Activated CD4-positive, alpha-beta T cell treated with anti-CD3 and anti-CD28 coated beads for 4 hours (primary cell): ENCODE results near the gene KLK2.

Experiments
- DNase-seq, 2 donors: peaks; one replicate each; pipeline ENCODE4 v3.0.0-alpha.2; 2020

The KLK2 gene

DNA sequence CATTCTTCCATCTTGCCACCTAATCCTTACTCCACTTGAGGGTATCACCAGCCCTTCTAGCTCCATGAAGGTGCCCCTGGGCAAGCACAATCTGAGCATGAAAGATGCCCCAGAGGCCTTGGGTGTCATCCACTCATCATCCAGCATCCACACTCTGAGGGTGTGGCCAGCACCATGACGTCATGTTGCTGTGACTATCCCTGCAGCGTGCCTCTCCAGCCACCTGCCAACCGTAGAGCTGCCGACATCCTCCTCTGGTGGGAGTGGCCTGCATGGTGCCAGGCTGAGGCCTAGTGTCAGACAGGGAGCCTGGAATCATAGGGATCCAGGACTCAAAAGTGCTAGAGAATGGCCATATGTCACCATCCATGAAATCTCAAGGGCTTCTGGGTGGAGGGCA lies 21.6 kb upstream of the KLK2 start:
- DNase-seq = no peak

DNA sequence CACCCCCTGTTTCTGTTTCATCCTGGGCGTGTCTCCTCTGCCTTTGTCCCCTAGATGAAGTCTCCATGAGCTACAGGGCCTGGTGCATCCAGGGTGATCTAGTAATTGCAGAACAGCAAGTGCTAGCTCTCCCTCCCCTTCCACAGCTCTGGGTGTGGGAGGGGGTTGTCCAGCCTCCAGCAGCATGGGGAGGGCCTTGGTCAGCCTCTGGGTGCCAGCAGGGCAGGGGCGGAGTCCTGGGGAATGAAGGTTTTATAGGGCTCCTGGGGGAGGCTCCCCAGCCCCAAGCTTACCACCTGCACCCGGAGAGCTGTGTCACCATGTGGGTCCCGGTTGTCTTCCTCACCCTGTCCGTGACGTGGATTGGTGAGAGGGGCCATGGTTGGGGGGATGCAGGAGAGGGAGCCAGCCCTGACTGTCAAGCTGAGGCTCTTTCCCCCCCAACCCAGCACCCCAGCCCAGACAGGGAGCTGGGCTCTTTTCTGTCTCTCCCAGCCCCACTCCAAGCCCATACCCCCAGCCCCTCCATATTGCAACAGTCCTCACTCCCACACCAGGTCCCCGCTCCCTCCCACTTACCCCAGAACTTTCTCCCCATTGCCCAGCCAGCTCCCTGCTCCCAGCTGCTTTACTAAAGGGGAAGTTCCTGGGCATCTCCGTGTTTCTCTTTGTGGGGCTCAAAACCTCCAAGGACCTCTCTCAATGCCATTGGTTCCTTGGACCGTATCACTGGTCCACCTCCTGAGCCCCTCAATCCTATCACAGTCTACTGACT lies 18.4 kb upstream of the KLK2 start, which contains the start of gene KLK3:
Gene KLK3, plus strand, starts transcription at position 280 of the 775 bp plus-strand sequence. Its CDS starts 41 bp downstream, at position 321.
- no peak for DNase-seq

DNA sequence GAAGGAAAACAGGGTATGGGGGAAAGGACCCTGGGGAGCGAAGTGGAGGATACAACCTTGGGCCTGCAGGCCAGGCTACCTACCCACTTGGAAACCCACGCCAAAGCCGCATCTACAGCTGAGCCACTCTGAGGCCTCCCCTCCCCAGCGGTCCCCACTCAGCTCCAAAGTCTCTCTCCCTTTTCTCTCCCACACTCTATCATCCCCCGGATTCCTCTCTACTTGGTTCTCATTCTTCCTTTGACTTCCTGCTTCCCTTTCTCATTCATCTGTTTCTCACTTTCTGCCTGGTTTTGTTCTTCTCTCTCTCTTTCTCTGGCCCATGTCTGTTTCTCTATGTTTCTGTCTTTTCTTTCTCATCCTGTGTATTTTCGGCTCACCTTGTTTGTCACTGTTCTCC lies 15.9 kb upstream of the KLK2 start:
- DNase-seq = no peak

- DNase-seq = no peak
Observed at GRCh38 chr19:50858886-50859285, 14.4 kb upstream of the KLK2 start.

GRCh38 chr19:50859849-50860248 lies 13.4 kb upstream of the KLK2 start:
- no peak for DNase-seq

DNA sequence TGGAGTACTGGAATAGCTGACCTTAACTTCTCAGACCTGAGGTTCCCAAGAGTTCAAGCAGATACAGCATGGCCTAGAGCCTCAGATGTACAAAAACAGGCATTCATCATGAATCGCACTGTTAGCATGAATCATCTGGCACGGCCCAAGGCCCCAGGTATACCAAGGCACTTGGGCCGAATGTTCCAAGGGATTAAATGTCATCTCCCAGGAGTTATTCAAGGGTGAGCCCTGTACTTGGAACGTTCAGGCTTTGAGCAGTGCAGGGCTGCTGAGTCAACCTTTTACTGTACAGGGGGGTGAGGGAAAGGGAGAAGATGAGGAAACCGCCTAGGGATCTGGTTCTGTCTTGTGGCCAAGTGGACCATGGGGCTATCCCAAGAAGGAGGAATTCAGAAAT lies 12.2 kb upstream of the KLK2 start:
- no peak for DNase-seq

DNA sequence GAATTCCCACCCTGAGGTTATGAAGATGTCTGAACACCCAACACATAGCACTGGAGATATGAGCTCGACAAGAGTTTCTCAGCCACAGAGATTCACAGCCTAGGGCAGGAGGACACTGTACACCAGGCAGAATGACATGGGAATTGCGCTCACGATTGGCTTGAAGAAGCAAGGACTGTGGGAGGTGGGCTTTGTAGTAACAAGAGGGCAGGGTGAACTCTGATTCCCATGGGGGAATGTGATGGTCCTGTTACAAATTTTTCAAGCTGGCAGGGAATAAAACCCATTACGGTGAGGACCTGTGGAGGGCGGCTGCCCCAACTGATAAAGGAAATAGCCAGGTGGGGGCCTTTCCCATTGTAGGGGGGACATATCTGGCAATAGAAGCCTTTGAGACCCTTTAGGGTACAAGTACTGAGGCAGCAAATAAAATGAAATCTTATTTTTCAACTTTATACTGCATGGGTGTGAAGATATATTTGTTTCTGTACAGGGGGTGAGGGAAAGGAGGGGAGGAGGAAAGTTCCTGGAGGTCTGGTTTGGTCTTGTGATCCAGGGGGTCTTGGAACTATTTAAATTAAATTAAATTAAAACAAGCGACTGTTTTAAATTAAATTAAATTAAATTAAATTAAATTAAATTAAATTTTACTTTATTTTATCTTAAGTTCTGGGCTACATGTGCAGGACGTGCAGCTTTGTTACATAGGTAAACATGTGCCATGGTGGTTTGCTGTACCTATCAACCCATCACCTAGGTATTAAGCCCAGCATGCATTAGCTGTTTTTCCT lies 11.5 kb upstream of the KLK2 start:
- no peak for DNase-seq

DNA sequence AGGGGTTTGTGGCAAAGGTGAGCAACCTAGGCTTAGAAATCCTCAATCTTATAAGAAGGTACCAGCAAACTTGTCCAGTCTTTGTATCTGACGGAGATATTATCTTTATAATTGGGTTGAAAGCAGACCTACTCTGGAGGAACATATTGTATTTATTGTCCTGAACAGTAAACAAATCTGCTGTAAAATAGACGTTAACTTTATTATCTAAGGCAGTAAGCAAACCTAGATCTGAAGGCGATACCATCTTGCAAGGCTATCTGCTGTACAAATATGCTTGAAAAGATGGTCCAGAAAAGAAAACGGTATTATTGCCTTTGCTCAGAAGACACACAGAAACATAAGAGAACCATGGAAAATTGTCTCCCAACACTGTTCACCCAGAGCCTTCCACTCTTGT lies 3.8 kb upstream of the KLK2 start:
- no peak for DNase-seq

DNA sequence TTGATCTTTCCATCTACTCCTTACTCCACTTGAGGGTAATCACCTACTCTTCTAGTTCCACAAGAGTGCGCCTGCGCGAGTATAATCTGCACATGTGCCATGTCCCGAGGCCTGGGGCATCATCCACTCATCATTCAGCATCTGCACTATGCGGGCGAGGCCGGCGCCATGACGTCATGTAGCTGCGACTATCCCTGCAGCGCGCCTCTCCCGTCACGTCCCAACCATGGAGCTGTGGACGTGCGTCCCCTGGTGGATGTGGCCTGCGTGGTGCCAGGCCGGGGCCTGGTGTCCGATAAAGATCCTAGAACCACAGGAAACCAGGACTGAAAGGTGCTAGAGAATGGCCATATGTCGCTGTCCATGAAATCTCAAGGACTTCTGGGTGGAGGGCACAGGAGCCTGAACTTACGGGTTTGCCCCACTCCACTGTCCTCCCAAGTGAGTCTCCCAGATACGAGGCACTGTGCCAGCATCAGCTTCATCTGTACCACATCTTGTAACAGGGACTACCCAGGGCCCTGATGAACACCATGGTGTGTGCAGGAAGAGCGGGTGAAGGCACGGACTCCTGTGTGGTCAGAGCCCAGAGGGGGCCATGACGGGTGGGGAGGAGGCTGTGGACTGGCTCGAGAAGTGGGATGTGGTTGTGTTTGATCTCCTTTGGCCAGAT lies 2.7 kb upstream of the KLK2 start:
- no peak for DNase-seq

DNA sequence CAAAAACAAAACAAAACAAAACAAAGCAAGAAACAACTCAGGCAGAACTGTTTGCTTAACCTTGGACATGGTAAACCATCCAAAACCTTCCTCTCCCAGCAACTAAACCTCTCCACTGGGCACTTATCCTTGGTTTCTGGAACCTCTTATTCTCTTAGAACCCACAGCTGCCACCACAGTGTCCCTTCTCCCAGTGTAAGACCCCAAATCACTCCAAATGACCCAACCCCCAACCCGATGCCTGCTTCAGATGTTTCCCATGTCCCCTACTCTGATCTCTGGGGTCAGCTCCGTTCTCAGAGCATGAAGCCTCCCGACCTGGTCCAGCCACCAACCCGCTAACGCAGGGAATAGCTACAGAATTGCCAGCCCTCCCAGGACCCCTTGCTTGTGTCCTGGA lies 972 bp downstream of the KLK2 start:
- no peak for DNase-seq

DNA sequence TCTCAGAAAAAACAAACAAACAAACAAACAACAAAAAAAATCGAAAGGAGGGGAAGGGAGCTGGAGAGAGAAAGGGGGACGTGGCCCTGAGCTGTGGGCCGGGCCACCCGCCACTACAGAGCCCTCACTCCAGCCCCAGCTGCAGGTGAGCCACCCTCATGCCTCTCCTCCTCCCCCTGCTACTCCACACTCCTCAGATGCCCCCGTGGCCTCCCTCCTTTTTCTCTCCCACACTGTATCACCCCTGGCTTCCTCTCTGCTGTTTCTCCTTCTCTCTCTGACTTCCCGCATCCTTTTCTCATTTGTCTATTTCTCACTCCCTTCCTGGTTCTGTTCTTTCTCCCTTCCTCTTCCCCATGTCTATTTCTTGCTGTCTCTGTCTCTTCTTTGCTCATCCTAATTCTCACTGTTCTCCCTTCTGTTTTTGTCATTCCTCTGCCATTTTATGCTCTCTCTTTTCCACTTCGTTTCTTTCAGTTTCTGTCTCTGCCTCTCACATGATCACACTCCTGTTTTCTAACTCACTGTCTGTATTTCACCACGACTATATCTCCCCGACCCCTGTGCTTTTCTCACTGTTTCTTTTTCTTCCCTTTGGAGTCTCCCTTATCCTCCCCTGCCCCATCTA lies 2.7 kb downstream of the KLK2 start:
- no peak for DNase-seq

GRCh38 chr19:50876456-50876855 lies 3.2 kb downstream of the KLK2 start:
- no peak for DNase-seq

DNA sequence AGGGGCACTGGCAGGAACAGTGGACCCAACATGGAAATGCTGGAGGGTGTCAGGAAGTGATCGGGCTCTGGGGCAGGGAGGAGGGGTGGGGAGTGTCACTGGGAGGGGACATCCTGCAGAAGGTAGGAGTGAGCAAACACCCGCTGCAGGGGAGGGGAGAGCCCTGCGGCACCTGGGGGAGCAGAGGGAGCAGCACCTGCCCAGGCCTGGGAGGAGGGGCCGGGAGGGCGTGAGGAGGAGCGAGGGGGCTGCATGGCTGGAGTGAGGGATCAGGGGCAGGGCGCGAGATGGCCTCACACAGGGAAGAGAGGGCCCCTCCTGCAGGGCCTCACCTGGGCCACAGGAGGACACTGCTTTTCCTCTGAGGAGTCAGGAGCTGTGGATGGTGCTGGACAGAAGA lies 4.1 kb downstream of the KLK2 start:
- DNase-seq = no peak

DNA sequence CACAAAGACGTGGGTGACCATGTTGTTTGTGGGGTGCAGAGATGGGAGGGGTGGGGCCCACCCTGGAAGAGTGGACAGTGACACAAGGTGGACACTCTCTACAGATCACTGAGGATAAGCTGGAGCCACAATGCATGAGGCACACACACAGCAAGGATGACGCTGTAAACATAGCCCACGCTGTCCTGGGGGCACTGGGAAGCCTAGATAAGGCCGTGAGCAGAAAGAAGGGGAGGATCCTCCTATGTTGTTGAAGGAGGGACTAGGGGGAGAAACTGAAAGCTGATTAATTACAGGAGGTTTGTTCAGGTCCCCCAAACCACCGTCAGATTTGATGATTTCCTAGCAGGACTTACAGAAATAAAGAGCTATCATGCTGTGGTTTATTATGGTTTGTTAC lies 5.6 kb downstream of the KLK2 start:
- no peak for DNase-seq

DNA sequence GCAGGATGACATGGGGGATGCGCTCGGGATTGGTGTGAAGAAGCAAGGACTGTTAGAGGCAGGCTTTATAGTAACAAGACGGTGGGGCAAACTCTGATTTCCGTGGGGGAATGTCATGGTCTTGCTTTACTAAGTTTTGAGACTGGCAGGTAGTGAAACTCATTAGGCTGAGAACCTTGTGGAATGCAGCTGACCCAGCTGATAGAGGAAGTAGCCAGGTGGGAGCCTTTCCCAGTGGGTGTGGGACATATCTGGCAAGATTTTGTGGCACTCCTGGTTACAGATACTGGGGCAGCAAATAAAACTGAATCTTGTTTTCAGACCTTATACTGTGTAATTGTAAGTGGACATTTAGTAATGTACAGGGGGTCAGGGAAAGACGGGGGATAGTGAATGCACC lies 7.0 kb downstream of the KLK2 start:
- DNase-seq = no peak

DNA sequence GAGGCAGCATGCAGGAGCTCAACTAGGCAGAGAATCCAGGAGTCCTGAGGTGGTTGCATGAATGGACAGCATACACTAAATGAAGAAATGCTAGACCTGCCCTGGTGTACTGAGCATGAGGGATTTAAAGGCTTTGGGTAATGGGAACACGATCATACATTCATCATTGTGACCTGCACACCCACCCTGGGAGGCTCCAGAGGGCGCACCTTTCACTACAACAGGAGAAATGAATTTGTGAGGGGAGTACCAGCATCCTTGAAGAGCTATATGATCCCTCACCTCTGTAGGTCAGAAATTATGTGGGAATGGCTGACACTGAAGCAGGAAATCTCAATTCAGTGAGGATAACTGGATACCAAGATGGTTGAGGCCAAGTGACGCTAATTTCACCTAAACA lies 8.9 kb downstream of the KLK2 start:
- no peak for DNase-seq

DNA sequence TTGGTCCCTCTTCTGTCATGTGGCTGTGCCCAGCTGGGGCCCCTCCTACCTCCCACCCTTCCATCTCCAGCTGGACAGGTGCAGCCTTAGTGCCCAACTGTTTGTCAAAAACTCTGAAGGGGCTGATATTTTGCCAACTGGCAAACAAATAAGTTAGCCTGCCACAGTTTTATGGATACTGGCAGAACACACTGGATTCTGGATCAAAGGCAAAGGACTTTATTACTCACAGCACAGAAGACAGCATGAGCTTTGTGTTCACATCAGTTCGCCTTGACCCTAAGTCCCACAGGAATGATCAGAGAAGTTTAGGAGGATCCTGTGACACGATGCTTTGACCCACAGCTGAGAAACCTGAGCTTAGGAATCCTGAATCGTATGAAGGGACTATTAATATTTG lies 16.4 kb downstream of the KLK2 start:
- DNase-seq = no peak

GRCh38 chr19:50890422-50891252 lies 17.4 kb downstream of the KLK2 start:
- no peak for DNase-seq

DNA sequence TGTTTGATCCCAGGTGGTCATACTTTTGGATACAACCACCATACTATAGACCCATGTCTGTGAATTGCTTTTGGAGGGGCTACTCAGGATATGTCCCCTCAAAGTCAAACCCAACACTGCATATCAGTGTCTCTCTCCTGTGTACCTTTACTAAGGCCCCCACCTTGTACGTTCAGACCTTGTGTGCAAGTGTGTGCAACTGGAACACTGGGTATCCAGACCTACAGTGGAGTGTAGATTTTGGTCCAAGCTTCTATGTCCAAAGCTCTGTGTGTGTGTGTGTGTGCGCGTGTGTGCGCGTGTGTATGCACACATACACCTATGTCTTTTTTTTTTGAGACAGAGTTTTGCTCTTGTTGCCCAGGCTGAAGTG lies 18.0 kb downstream of the KLK2 start:
- DNase-seq = no peak

GRCh38 chr19:50893047-50893736 lies 20.0 kb downstream of the KLK2 start:
- DNase-seq = no peak

GRCh38 chr19:50894478-50895356 lies 21.5 kb downstream of the KLK2 start:
- DNase-seq = no peak
